ENCODE results near the gene ANKMY1.

DNA sequence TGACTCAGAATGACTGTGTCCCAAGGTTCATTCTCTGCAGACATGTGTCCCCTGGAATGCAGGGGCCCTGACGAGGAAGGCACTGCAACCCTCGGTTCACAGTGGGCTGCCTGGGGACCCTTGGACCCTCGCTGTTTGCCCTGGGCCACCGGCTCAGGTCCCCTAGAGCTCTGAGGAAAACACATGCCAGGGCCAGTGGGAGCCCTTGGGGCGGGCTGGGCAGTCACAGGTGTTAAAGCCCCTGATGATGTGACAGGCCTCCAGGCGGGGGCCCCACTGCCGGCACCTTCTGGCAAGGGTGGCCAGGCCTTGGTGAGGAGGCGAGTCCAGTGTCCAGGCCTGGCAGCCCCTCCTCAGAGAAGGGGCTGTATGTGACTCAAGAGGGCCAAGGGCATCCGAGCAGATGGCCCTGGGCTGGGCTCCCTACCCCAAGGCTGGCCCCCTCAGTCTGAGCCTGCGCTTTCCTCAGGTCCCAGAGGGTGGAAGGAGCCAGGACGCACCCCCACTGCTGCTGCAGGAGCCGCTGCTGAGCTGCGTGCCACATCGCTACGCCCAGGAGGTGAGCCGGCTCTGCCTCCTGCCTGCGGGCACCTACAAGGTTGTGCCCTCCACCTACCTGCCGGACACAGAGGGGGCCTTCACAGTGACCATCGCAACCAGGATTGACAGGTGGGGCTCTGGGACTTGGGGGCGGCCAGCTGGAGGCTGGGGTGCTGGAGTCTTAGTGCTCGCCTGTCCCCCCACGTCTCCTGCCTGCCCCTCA is 39.8 kb upstream of the ANKMY1 start:
- TF ChIP-seq POLR2A (IDR thresholded peaks at IDR 0.05) (no peak), CTCF (IDR thresholded peaks at IDR 0.05) (no peak)

Measured in testis (tissue), 2 donors.